Frontal cortex (tissue), 4 donors: Measurements from ENCODE around the gene LTBP2. TPM values are rescaled to one million over a fixed set of nuclear protein-coding genes. Genes with fewer than 3 reads are reported as not detected.
"Not testable (repeated sequence)": the region's sequence is repeated elsewhere in the genome, so short reads cannot be mapped to it uniquely, and the experiment has no call there.

Experiments used
- DNase-seq, 2 donors: peaks; one replicate each; pipeline ENCODE4 v3.0.0; 2012; ENCODE audit warnings: low spot score in 2 of 2
- FAIRE-seq: peaks from 2 replicates; lab custom pipeline; 2012; peaks lifted over from hg19 to GRCh38; lab: Jason Lieb, UNC
- total RNA-seq: library from RNA; depleted of rRNA; stranded (reverse); fragments of >200 nt; gene quantifications from one replicate; pipeline ENCODE4 v1.2.3, GENCODE V29; 2014
- donor health status: control.
- donor health status: control.
- donor health status: control.

LTBP2 gene
- total RNA-seq, 1 donor from 2014 or later = 1.2 TPM

DNA sequence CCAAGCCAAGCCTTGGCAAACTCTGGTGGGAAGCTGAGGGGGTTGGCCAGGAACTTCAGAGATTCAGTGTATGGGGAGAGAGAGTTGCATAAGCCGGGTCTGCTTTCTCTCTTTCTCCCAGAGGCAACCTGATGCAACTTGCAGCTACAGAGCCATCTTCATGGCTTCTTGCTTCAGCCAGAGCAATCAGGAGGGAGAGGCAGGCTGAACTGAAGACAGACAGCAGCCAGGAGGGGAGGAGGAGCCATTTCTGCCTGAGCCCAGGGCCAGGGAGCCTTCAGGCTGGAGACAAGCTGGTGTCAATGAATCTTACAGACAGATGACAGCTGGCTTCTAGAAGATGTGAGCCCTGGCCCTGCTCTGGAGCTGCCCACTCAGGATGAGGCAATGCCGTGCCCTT lies 137.7 kb downstream of the LTBP2 start:
- DNase-seq = no peak
- no peak for FAIRE-seq

DNA sequence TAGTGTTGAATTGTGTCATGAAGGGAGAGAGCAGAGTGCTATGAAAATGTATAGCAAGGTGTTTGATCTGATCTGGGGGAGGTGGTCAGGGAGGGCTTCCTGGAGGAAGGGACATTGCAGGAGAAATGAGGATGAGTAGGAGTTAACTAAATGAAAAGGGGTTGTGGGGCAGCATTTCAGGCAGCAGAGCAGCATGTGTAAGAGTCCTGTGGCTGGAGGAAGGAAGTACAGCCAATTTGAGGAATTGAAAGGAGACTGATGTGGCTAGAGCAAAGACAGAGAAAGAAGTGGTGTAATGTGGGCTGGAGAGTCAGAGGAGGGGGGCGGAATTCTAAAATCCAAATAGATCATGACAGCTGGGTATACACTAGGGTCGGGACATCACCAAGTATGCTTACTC lies 139.4 kb downstream of the LTBP2 start:
- FAIRE-seq = no peak
- no peak for DNase-seq

DNA sequence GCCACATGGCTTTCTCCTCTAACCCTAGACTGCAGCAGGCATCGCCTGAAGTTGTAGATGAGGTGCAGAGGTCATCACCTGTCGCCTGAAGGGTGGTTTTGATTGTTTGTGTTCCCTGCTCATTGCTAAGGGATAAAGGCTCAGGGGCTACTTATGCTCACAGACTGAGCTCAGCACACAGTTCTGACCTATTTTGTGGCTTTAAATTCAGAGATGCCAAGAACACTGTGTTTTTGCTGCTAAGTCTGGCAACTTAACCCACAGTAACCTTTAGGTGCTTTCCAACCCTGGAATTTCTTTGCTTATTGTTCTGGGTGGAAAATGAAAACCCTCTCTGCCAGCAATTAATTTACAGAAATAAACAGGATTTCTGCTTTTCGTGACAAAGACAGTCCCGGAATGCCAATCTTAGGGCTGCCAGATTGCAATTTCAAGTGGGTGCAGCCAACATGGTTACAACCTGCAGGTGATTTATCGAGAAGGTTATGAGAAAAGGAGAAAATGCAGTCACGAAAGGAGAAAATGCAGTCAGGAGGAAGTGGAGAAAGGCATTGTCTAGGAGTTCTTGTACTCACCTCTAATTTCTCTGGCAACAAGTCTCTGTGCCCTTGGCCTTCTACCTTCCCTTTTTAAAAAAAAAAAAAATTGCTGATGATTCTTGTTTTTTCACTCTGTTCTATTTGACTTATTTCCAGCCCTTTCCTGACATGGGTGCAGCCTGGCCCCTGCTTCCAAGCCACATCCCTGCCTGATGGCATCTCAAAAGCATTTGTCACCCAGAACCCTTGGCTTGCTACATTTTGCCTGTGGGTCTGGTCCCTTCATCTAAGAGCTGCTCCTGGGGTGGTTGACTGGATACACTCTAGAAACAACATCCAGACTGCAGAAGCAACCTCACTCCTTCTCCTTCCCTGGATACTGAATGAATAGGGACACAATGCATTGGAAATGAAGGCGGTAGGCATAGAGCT lies 142.2 kb downstream of the LTBP2 start:
- DNase-seq = no peak
- FAIRE-seq = no peak

DNA sequence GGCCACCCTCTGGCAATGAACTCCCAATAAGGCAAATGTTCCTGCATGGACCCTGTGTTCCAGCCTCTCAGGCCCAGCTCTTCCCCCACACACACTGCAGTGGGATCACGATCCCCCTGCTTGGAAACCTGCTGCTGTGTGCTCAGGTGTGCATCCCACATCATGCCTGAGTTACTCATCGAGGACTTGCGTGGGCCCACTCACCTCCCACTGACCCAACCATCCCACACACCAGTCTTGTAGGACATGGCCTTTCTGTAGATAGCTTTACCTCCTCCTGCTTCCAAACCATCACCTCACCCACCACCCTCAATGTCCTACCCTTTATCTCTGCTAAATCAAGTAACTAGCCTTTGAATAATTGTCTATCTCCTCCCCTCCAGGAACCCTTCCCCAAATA lies 143.5 kb downstream of the LTBP2 start:
- no peak for DNase-seq
- no peak for FAIRE-seq

DNA sequence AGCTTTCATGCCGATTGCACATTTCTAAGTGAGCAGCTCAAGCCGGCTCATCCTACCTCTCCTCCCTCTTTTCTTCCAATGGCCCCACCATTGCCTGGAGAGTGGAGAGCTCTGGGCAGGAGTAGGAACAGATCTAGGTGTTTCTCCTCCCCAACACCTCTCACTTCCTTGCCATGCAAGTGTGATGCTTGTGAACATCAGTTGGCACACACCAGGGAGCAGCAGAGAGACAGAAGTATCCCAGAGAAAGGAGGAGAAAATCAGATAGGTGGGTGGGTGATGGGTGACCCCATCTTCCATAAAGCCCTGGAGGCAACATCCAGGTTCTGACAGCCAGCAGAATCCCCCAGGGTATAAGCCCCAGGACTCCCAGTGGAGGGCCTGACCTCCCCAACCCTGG lies 146.7 kb downstream of the LTBP2 start:
- FAIRE-seq = no peak
- DNase-seq = no peak

DNA sequence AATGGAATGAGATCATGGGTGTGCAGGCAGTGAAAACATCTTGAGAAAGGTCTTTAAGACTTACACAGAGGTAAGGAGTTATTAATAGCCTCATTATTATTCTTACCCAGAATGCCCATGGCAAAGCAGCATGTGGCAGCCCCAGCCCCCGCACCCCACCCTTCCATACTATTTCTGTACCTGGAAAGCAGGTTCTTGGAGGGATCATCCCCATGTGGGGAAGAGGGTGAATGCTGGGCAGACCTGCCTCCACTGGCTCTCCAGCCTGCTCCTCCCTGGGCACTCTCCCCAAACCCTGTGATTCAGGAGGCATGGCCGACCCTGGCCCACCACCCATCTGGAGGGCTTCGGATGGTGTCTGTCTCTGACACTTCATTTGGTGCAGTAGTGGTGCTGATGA lies 147.3 kb downstream of the LTBP2 start:
- FAIRE-seq = no peak
- no peak for DNase-seq

DNA sequence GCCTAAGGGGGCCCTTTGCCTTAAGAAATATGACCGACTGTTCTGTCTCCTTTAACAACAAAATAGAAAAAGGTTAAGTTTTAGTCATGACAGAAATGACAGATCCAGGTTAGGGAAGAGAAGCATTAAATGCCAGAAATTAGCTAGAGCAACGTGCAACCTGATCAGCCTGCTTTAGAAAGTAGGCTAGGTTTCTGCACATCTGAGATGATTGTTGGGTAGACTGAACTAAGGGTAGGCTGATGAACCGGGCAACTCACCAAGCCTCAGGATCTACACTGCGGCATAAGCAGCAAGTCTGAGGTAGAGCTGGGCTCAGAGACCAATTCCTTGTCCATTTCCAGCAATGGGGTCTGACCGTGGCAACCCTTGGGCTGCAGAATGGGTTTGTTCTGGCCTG lies 148.3 kb downstream of the LTBP2 start:
- FAIRE-seq = no peak

DNA sequence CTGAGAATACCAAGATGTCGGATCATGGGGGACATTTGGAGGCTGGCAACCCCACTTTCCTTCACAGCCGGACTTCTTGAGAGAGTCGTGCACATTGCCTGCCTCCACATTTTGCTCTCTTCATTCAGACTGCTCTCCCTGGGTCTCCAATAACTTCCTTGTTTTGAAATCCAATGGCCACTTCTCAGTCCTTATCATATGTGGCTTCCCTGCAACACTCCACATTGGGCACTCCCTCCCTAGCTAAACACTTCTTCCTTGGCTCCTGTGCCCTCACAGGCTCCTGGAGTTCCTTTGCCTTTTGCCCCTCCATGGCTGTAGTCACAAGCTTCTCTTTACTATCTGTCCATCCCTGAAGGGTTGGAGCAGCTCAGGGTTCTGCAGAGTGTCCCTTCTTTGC lies 149.0 kb downstream of the LTBP2 start:
- no peak for FAIRE-seq
- no peak for DNase-seq

More for the DNA sequence above, 148.3 kb downstream of the LTBP2 start:
- DNase-seq = no peak

DNA sequence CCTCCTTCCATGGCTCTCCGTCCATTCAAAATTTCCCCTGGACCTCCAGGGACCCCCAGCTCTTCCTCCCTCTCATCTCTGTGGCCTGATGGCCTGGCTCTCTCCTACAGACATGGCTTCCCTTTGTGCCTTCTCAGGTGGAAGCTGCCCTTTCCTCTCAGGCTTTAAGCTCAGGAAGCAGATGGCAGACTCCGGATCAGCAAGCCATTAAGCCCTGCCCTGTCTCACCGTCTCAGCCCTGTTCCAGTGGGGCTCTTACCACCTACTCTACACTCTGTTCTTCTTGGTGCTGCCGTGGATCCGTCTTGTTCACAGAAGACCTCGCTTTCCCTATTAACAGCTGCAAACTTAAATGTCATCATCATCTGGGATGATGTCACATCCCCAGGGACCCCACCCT lies 152.1 kb downstream of the LTBP2 start:
- DNase-seq = no peak
- FAIRE-seq = no peak

DNA sequence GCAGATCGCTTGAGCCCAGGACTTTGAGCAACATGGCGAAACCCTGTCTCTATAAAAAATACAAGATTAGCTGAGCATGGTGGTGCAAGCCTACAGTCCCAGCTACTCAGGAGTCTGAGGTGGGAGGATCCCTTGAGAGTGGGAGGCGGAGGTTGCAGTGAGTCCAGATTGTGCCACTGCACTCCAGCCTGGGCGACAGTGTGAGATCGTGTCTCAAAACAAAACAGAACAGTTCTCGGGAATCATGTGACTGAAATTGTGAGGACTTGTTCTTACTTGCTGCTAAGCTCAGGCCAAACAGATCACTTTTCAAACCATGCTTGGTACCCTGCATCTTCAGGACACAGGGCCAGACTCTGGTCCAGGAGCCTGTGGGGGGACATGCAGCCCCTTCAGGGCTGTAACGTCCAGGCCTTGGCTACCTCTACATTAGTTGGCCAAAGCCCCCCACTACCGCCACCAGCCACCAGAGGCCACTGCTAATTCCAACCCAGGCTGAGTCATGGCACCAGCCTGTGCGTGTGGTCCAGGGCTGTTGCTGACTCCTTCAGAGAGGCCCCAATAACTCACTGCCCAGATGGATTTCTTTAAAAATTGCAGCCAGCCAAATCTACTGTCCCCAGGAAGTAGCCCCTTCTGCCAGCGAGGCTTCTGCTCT lies 152.6 kb downstream of the LTBP2 start:
- DNase-seq = no peak
- FAIRE-seq = no peak

DNA sequence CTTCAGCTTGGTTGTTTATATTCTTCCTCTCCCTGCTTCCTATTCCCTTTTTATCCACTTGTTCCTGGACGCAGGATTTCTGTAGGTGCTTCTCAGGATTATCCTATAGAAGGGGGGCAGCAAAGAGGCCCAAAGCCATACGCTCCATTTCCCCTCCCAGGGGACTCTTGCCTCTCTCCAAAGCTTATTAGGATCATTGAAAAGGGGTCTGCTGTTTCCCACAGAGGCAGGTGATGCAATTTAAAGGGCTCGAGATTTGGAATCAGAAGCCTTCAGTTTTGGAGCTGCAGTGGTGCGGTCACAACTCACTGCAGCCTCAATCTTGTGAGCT lies 154.5 kb downstream of the LTBP2 start:
- DNase-seq (no peak), FAIRE-seq (no peak)

DNA sequence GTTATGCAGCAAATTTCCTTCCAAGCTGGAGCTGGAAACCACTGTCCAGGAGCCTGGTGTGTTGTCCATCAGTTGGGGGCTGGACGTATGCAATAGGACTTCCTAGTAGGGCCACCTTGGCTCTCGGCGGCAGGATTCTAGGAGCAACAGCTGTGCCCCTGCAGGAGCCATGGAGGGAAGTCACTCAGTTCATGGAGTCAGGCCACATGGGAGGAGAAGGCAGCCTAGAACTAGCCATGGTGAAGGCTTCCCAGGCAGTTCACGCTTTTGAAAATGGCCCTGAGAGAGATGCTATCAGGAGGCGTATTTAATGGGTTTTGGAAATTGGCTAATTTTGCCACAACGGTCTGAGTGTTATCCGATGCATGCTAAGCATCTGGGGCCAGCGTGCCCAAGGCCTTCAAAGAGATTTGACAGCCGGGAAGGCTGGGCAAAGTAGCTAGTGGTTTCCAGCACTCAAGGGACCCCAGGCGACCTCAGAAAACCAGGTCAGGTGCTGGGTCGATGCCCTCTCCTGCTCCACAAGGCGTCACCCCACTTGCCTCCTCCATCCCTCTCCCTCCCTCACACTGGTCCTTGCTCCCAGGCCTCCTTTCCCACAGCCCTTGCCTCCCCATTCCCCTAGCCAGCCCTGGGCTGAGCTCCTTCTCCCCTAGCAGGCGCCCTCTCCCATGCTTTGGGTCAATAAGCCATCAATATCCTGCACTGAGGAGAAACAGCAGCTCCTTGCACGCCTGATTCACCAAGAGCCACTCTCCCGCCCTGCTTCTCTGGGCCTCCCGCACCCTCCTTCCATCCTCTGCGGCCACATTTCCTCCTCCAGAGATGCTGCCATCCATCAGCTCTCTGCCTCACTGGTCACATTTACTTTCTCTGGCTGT lies 155.1 kb downstream of the LTBP2 start:
- DNase-seq = no peak
- no peak for FAIRE-seq

DNA sequence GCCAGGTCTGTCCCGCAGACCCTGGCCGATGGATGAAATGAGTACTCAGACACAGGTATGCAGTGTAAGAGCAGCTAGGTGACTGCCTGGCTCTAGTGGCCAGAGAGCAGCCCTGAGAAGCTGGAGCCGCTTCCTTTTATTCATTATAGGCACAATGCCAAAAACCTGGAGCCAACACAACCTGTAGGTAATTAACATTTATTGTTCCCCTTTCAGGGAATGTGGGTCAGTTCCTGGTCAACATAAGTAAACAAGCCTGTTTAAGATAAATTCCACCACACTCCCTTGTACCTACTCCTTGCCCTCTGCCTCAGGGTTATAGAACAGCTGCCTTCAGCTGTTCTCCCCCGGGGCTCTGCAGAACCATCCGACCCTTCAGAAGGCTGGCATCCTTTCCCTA lies 157.6 kb downstream of the LTBP2 start:
- FAIRE-seq, DNase-seq: not testable (repeated sequence)

Other genes starting within 250 kb of the LTBP2 start
- 6.9 TPM for gene SYNDIG1L, start 186.0 kb downstream of the LTBP2 start, total RNA-seq
- 17.9 TPM for gene NPC2, start 118.9 kb downstream of the LTBP2 start, total RNA-seq
- 17.1 TPM for gene ISCA2, start 118.5 kb downstream of the LTBP2 start, total RNA-seq
- 39.5 TPM for gene AREL1, start 100.8 kb upstream of the LTBP2 start, total RNA-seq
- 21.2 TPM for gene FCF1, start 100.9 kb upstream of the LTBP2 start, total RNA-seq
- 62.0 TPM for gene YLPM1, start 151.1 kb upstream of the LTBP2 start, total RNA-seq